ENCODE results near the gene RERE. TPM values are rescaled to one million over a fixed set of nuclear protein-coding genes. Genes with fewer than 3 reads are reported as not detected.

RERE gene
- total and polyA plus RNA-seq, 2 experiments from 2014 or later = 148 to 170 TPM

- no peak for TF ChIP-seq CTCF (conservative IDR thresholded peaks at IDR 0.05; ENCODE audit: low read depth in 2 of 2)
- TF ChIP-seq JUNB (IDR thresholded peaks at IDR 0.05; ENCODE audit: unreplicated experiment) = no peak
- TF ChIP-seq CREB1 (CRISPR knock-in tag; IDR thresholded peaks at IDR 0.05; ENCODE audit: low read depth) = no peak
These were observed 242.5 kb downstream of the RERE start (continued) for GRCh38 chr1:8574985-8575384.

- H3K4me1 Mint-ChIP-seq = peaks cover 21% of the 10 kb centered on the region
- DNase-seq (ENCODE audit: low spot score) (no peak), ATAC-seq (no peak)
- Histone ChIP-seq H3K79me2 (replicated peaks; ENCODE audit: insufficient read depth) (peaks cover 96% of the 10 kb centered on the region), H3K27ac (ENCODE audit: low read depth) (peak overlapping the region; percentile 6; the same call in 1 of the 2 replicates), H3K4me3 (no peak overlapping the region), H3K36me3 (ENCODE audit: insufficient read depth) (no peaks in the 10 kb centered on the region), H3F3A (replicated peaks; ENCODE audit: low read depth) (no peaks in the 10 kb centered on the region), H3K4me2 (no peak overlapping the region; the same call in 1 of the 2 replicates), H4K20me1 (replicated peaks; ENCODE audit: insufficient read depth) (peaks cover 28% of the 10 kb centered on the region), H2AFZ (no peak overlapping the region), H3K9me2 (ENCODE audit: insufficient read depth) (no peaks in the 10 kb centered on the region), H3K27me3 (ENCODE audit: insufficient read depth) (no peaks in the 10 kb centered on the region), H3K4me1 (ENCODE audit: insufficient read depth) (peaks cover 19% of the 10 kb centered on the region)
- H3K4me3 Mint-ChIP-seq = no peak overlapping the region
- TF ChIP-seq STAT1 (IDR thresholded peaks at IDR 0.05; ENCODE audit: unreplicated experiment) = no peak
- no peak for TF ChIP-seq REST (IDR thresholded peaks at IDR 0.05; ENCODE audit: unreplicated experiment)
- no peak for TF ChIP-seq ZNF331 (CRISPR knock-in tag; IDR thresholded peaks at IDR 0.05; ENCODE audit: low read depth)
- no peak for TF ChIP-seq ETS1 (IDR thresholded peaks at IDR 0.05)
- no peak for TF ChIP-seq ZNF462 (CRISPR knock-in tag; IDR thresholded peaks at IDR 0.05)
- no peak for TF ChIP-seq ZNF114 (CRISPR knock-in tag; IDR thresholded peaks at IDR 0.05)
- TF ChIP-seq EZH2 (IDR thresholded peaks at IDR 0.05; ENCODE audit: low read depth, unreplicated experiment) = no peak
- peak overlapping the region; percentile 20; the same call in 1 of the 2 replicates for H3K27ac Mint-ChIP-seq
- peaks cover 3% of the 10 kb centered on the region for H3K27me3 Mint-ChIP-seq (ENCODE audit: insufficient read depth, low read depth, poor library complexity)
- H3K9me3 Mint-ChIP-seq = no peaks in the 10 kb centered on the region
- no peaks in the 10 kb centered on the region for H3K36me3 Mint-ChIP-seq (ENCODE audit: low read depth)
These were observed 245.3 kb downstream of the RERE start for GRCh38 chr1:8572106-8572505.
